Lower lobe of right lung (tissue), 2 donors: ENCODE measurements around the gene BTNL3. TPM values are rescaled to one million over a fixed set of nuclear protein-coding genes. Genes with fewer than 3 reads are reported as not detected.
"Not testable (repeated sequence)": the region's sequence is repeated elsewhere in the genome, so short reads cannot be mapped to it uniquely, and the experiment has no call there.

Experiments used
- ATAC-seq, 2 donors: fragments of 200-7000 bp; cut with Tn5 transposase; one replicate each; pipeline ENCODE4 v1.9.1; 2020 to 2022; ENCODE audit warnings: mild to moderate bottlenecking in 2 of 2, moderate library complexity in 2 of 2
- DNase-seq: peaks from one replicate; pipeline ENCODE4 v3.0.0-alpha.2; 2020
- H3K27ac ChIP-seq: fragments of 200-600 bp; one replicate; pipeline ENCODE4 v1.8.0; 2022
- H3K27me3 ChIP-seq: fragments of 200-600 bp; one replicate; pipeline ENCODE4 v1.8.0; 2022; ENCODE audit warnings: low read depth
- H3K36me3 ChIP-seq: fragments of 200-600 bp; one replicate; pipeline ENCODE4 v1.8.0; 2022; ENCODE audit warnings: mild to moderate bottlenecking
- H3K4me1 ChIP-seq: fragments of 200-600 bp; one replicate; pipeline ENCODE4 v1.8.0; 2022
- H3K4me3 ChIP-seq: fragments of 200-600 bp; one replicate; pipeline ENCODE4 v1.8.0; 2022; ENCODE audit warnings: mild to moderate bottlenecking
- H3K9me3 ChIP-seq: fragments of 200-600 bp; one replicate; pipeline ENCODE4 v1.8.0; 2022
- intact Hi-C: fragments of 100-400 bp; cut with DNase I; formaldehyde crosslinking; loops from one replicate; pipeline ENCODE4 v1.11.0; 2022
- total RNA-seq: library from RNA; stranded (reverse); fragmentation: NEBNext Ultra II Directional; extraction: Animal tissue kit (Norgen Biotek cat#: 25700); gene quantifications from one replicate; pipeline ENCODE4 v1.2.1, GENCODE V29; 2021
- TF ChIP-seq, protein P1 (sequence below): fragments of 200-600 bp; IDR thresholded peaks from one replicate; pipeline ENCODE4 v1.8.0; 2022; ENCODE audit warnings: antibody characterized with exemption, mild to moderate bottlenecking
- donor health status: DM: no; HTN: yes; CAD: no; lungs with severe emphysema.

The BTNL3 gene
- total RNA-seq, 1 donor from 2014 or later: not detected

DNA sequence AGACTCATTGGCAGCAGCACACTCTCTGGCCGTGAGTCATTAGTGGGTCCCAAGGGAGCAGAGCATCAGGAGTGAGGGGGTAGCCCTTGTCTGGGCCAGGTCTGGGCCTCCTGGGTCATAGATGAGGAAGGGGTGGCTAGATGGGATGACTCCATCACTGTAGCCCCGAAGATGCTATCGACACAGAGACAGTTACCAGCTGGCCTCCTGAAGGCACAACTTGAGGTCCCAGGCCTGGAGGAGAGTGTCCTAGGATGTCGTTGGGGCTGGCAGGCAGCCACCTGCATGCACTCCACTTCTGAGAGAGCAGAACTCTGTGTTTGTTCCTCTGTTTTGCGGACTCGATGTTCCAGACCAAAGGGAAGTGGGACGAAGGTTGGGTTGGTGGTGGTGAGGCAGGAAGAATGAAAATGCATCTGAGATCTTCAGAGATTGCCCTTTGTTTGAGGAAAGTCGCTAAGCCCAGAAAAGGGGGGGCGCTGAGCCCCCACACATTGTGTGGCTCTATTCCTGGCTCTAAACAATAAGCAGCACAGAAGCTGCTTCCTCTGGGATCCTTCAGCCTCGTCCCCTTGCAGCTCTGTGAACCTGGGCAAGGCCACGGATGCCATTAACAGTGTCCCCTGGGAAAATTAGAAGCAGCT lies 56.1 kb downstream of the BTNL3 start:
- no peaks in the 10 kb centered on the region for H3K36me3 ChIP-seq
- peaks cover 9% of the 10 kb centered on the region for H3K4me1 ChIP-seq
- H3K27ac ChIP-seq: peak overlapping the region; percentile 79
- H3K9me3 ChIP-seq: no peaks in the 10 kb centered on the region
- H3K4me3 ChIP-seq: peak overlapping the region; percentile 47
- ATAC-seq: peak; percentile 57 to 69
- H3K27me3 ChIP-seq: peaks cover 41% of the 10 kb centered on the region
- TF ChIP-seq, protein P1, sequence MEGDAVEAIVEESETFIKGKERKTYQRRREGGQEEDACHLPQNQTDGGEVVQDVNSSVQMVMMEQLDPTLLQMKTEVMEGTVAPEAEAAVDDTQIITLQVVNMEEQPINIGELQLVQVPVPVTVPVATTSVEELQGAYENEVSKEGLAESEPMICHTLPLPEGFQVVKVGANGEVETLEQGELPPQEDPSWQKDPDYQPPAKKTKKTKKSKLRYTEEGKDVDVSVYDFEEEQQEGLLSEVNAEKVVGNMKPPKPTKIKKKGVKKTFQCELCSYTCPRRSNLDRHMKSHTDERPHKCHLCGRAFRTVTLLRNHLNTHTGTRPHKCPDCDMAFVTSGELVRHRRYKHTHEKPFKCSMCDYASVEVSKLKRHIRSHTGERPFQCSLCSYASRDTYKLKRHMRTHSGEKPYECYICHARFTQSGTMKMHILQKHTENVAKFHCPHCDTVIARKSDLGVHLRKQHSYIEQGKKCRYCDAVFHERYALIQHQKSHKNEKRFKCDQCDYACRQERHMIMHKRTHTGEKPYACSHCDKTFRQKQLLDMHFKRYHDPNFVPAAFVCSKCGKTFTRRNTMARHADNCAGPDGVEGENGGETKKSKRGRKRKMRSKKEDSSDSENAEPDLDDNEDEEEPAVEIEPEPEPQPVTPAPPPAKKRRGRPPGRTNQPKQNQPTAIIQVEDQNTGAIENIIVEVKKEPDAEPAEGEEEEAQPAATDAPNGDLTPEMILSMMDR: no peak
- DNase-seq: no peak
- intact Hi-C loops: no loop called here

DNA sequence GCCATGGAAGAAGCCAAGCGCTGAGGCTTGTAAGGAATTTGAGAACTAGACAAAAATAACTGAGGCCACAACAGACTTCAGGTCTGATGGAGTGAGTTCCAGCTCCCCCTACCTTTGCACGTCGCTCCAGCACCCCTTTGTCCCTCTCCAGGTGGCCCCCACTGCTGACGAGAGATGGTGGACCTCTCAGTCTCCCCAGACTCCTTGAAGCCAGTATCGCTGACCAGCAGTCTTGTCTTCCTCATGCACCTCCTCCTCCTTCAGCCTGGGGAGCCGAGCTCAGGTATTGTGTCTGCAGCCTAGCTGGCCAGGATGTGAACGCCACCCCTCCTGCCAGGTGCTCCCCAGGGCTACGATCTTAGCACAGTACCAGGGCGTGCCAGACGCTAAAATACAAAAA lies 56.7 kb downstream of the BTNL3 start:
- ATAC-seq (no peak), DNase-seq (no peak)
- Histone ChIP-seq H3K9me3 (no peaks in the 10 kb centered on the region), H3K4me3 (peak overlapping the region; percentile 3), H3K36me3 (no peaks in the 10 kb centered on the region), H3K27ac (peak overlapping the region; percentile 76), H3K4me1 (peaks cover 10% of the 10 kb centered on the region), H3K27me3 (peaks cover 42% of the 10 kb centered on the region)
- TF ChIP-seq, protein P1: no peak
- intact Hi-C loops: no loop called here

DNA sequence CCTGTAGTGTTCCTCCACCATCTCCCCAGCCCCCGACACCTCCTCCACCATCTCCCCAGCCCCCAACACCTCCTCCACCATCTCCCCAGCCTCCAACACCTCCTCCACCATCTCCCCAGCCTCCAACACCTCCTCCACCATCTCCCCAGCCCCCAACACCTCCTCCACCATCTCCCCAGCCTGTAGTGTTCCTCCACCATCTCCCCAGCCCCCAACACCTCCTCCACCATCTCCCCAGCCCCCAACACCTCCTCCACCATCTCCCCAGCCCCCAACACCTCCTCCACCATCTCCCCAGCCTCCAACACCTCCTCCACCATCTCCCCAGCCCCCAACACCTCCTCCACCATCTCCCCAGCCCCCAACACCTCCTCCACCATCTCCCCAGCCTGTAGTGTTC lies 57.2 kb downstream of the BTNL3 start:
- H3K4me3 ChIP-seq, DNase-seq, ATAC-seq, H3K9me3 ChIP-seq, H3K36me3 ChIP-seq, H3K27ac ChIP-seq, intact Hi-C loops: not testable (repeated sequence)
- H3K4me1 ChIP-seq: peaks cover 10% of the 10 kb centered on the region
- peaks cover 43% of the 10 kb centered on the region for H3K27me3 ChIP-seq

DNA sequence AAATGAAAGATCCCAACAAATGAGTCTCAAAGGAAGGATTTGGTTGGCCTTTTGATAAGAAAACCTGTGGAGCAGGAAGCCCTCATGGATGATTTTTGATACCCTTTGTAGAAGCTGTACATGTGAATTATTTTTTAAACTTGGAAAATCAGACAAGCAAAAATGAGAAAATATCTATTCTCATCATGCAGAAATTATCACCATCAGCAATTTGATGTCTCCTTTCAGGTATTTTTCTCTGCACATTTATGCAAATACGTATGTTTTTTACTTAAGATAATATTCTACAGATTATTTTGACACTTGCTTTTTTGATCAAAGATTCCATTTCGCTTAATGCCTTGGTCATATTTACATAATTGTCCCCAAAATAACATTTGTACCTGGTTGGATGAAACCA lies 58.6 kb downstream of the BTNL3 start:
- ATAC-seq (no peak), DNase-seq (no peak)
- no peak overlapping the region for H3K4me3 ChIP-seq
- TF ChIP-seq, protein P1: no peak
- intact Hi-C loops: no loop called here
- H3K9me3 ChIP-seq: no peaks in the 10 kb centered on the region
- peaks cover 53% of the 10 kb centered on the region for H3K27me3 ChIP-seq
- H3K4me1 ChIP-seq: peaks cover 22% of the 10 kb centered on the region
- H3K27ac ChIP-seq: no peak overlapping the region
- H3K36me3 ChIP-seq: no peaks in the 10 kb centered on the region

DNA sequence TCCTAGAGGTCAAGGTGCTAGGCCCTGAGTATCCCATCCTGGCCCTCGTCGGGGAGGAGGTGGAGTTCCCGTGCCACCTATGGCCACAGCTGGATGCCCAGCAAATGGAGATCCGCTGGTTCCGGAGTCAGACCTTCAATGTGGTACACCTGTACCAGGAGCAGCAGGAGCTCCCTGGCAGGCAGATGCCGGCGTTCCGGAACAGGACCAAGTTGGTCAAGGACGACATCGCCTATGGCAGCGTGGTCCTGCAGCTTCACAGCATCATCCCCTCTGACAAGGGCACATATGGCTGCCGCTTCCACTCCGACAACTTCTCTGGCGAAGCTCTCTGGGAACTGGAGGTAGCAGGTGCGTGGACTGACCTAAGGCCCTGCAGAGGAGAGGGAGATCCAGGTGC lies 59.3 kb downstream of the BTNL3 start:
- H3K36me3 ChIP-seq: no peaks in the 10 kb centered on the region
- intact Hi-C loops: no loop called here
- no peak overlapping the region for H3K27ac ChIP-seq
- H3K4me3 ChIP-seq: no peak overlapping the region
- no peaks in the 10 kb centered on the region for H3K9me3 ChIP-seq
- ATAC-seq: no peak
- DNase-seq: no peak
- peaks cover 56% of the 10 kb centered on the region for H3K27me3 ChIP-seq
- TF ChIP-seq, protein P1: no peak
- peaks cover 26% of the 10 kb centered on the region for H3K4me1 ChIP-seq

DNA sequence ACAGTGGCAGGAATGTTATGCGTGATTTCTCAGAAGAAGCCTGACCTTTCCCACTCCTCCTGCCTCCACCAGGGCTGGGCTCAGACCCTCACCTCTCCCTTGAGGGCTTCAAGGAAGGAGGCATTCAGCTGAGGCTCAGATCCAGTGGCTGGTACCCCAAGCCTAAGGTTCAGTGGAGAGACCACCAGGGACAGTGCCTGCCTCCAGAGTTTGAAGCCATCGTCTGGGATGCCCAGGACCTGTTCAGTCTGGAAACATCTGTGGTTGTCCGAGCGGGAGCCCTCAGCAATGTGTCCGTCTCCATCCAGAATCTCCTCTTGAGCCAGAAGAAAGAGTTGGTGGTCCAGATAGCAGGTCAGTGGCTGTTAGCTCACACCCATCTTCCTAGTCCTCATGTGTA lies 61.4 kb downstream of the BTNL3 start:
- Histone ChIP-seq H3K4me3 (no peak overlapping the region), H3K27me3 (peaks cover 76% of the 10 kb centered on the region), H3K9me3 (no peaks in the 10 kb centered on the region), H3K27ac (no peak overlapping the region), H3K36me3 (no peaks in the 10 kb centered on the region), H3K4me1 (peaks cover 31% of the 10 kb centered on the region)
- TF ChIP-seq, protein P1: no peak
- DNase-seq (no peak), ATAC-seq (no peak)
- intact Hi-C loops: no loop called here
